DLD1 (cell line): ENCODE data around the gene TAS2R14.

Experiments
- in situ Hi-C: cut with HindIII; loops from 2 replicates; pipeline ENCODE4 v1.10.0; 2017; ENCODE audit warnings: low sequenced_read_pairs

TAS2R14 gene

GRCh38 chr12:10939163-10939562, at the start of gene TAS2R14:
Gene TAS2R14 (minus strand): TSS chr12:10939263. CDS start chr12:10939207, 56 bp downstream.
- in situ Hi-C loops = no loop called here

- in situ Hi-C loops = no loop called here
These were observed 47.7 kb upstream of the TAS2R14 start, which contains the start of gene TAS2R50 for GRCh38 chr12:10986812-10987211. Gene TAS2R50 (minus strand): TSS chr12:10986912. CDS start chr12:10986860, 52 bp downstream.

GRCh38 chr12:10982244-10982643, 43.2 kb upstream of the TAS2R14 start:
- in situ Hi-C loops = no loop called here

DNA sequence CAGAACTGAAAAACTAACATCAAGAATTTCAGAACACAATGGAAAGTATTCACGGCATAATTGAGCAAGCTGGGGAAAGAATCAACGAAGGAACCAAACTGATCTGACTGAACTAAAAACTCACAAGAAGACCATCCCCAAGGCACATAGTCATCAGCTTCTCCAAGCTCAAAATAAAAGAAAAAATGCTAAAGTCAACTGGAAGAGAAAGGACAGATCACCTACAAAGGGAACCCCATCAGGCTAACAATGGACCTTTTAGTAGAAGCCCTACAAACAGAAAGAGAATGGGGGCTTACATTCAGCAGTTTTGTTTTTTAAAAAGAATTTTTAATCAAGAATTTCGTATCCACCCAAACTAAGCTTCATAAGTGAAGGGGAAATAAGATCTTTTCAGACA, 35.9 kb upstream of the TAS2R14 start:
- in situ Hi-C loops = no loop called here

GRCh38 chr12:10968765-10969456, 29.8 kb upstream of the TAS2R14 start:
- in situ Hi-C loops = no loop called here

DNA sequence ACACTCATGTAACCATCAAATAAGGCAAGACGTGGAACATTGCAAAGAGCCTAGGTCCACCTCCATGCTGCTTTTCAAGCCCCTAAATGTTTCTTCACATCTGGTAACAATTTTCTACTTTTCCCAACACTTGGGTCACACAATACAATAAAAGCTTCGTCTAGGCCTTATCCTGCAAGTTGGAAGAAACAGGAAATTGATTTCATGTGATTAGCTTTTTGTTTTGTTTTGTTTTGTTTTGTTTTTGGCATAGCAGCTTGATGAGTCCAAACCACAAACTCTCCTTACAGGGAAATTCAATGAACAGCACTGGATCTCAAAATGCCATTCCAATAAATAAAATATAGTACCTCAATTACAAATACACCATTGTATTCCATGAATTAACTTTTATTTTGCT, 28.3 kb upstream of the TAS2R14 start:
- in situ Hi-C loops = no loop called here

DNA sequence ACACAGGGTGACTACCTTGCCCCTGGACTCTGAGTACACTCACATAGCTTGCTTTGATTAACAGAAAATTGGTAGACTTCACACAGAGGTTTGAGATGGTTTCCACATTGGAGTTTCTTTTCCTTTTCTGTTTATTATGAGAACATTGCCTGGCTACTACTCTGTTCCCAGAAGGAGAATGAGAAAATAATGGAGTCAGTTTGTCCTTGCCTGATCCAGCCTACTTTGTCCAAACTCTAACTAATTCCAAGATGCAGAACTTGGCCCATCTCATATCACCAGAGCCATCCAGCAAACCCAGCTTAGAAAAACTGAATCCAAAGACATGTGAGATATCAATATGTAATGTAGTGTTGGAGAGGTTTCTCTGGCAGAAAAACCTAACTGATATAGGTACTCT, 27.3 kb upstream of the TAS2R14 start:
- in situ Hi-C loops = no loop called here

GRCh38 chr12:10965476-10965875, 26.4 kb upstream of the TAS2R14 start:
- in situ Hi-C loops = no loop called here

DNA sequence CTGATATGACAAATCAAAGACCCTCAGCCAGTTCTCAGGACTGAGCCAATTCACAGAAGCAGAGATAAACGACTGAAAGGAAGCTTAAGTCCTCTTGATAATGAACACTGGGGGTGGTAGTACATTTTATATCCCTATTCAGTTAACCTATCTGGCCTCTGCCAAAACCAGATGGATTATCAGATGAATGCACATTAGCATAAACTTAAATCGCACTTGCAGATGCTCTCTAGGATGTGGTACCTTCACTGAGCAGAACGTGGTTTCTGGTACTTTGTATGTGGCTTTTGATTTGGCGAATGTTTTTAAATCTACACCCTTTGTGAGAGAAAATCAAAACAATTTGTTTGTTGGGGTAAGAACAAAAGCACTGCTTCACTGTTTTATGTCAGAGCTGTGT, 21.1 kb upstream of the TAS2R14 start:
- in situ Hi-C loops = no loop called here

DNA sequence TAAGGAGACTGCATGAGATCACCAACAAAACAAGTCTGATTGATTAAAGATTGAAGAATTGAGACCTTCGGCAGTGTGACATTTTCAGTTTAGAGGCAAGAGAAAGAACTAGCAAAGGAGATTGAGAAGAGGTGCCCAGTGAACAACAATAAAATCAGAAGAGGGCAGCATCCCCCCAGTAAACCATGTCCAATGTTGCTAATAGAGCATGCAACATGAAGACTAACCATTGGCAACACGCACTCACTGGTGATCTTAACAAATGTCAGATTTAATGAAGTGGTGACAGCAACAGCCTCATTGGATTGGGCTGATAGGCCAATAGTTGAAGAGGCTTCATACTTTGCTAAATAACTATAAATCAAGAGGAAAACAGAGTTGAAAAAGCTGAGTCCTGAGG, 20.7 kb upstream of the TAS2R14 start:
- in situ Hi-C loops = no loop called here

- in situ Hi-C loops = no loop called here
These were observed 18.7 kb upstream of the TAS2R14 start for GRCh38 chr12:10957741-10958140.

GRCh38 chr12:10956085-10956484, 17.0 kb upstream of the TAS2R14 start:
- in situ Hi-C loops = no loop called here

DNA sequence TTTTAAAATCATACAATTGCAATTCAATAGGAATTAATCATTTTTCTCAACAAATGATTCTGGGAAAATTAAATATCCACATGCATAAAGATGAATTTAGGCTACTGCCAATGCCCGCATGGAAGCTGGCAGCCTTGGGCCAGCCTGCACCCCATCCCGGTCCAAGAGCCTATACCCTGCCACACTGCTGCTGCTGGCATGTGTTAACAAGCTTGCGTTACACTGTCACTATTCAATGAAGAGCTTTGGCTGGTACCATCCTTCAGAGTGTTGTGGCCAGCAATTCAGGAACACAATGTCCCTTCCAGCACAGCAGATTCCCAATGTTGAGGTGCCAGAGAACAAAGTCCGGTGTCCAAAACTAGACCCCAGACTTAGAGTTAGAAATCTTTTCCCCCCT, 13.6 kb upstream of the TAS2R14 start:
- in situ Hi-C loops = no loop called here

DNA sequence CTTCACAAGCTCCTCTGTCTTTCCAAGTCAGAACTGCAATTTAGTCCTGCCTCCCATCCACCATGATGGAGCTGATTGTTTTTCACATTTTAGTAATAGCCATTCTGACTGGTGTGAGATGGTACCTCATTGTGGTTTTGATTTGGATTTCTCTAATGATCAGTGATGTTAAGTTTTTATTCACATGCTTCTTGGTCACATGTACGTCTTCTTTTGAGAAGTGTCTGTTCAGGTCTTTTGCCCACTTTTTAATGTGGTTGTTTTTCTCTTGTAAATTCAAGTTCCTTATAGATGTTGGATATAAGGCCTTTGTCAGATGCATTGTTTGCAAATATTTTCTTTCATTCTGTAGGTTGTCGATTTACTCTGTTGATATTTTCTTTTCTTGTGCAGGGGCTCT, 4.1 kb upstream of the TAS2R14 start:
- in situ Hi-C loops = no loop called here

DNA sequence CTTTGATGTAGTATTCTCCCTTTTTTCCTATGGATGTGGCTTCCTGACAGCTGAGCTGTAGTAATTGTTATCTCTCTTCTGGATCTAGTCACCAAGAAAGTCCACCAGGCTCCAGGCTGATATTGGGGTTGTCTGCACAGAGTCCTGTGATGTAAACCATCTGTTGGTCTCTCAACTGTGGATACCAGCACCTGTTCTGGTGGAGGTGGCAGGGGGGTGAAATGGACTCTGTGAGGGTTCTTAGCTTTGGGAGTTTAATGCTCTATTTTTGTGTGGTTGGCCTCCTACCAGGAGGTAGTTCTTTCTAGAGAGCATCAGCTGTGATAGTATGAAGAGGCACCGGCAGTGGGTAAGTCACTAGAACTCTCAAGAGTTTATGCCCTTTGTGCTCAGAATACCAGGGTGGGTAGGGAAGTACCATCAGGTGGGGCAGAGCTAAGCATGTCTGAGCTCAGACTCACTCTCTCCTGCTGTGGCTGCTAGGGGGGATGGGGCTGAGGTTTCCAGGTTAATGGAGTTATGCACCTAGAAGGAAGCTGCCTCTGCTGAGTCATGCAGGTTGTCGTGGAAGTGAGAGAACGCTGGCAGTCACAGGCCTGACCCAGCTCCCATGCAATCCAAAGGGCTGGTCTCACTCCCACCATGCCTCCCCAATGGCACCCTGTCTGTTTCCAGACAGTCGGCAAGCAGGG, 3.0 kb upstream of the TAS2R14 start:
- in situ Hi-C loops = no loop called here

DNA sequence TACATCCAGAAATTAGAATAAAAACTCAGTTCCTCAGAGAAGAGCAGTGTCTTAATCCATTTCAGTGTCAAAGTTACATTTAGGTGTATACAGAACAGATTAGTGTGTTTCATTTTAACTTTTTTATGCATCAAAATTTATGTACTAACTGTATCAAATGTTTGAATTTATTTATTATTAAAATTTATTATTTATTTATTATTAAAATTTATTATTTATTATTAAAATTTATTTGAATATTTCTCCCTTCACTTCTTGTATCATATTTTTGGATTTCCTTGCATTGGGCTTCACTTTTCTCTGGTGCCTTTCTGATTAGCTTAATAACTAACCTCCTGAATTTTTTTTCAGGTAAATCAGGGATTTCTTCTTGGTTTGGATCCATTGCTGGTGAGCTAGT, 2.3 kb upstream of the TAS2R14 start:
- in situ Hi-C loops = no loop called here

DNA sequence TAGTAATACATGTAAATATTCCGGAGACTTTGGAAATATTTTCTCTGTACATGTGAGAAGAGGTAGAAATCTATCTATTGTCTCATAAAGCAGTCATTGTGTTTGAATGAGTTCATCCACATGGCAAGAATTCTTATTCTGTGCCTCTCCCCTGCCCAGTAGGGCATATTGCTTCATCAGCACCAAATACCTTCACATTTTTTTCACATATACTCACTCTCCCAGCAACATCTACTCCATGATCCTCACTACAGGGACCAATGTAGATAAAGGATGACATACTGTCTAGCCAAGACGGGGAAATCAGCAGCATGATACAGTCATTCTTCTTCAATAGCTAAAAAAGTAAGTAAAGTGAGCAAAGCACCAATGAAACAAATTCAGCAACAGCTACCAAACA, 1.3 kb upstream of the TAS2R14 start:
- in situ Hi-C loops = no loop called here

GRCh38 chr12:10936506-10936905, 2.6 kb downstream of the TAS2R14 start:
- in situ Hi-C loops = no loop called here

DNA sequence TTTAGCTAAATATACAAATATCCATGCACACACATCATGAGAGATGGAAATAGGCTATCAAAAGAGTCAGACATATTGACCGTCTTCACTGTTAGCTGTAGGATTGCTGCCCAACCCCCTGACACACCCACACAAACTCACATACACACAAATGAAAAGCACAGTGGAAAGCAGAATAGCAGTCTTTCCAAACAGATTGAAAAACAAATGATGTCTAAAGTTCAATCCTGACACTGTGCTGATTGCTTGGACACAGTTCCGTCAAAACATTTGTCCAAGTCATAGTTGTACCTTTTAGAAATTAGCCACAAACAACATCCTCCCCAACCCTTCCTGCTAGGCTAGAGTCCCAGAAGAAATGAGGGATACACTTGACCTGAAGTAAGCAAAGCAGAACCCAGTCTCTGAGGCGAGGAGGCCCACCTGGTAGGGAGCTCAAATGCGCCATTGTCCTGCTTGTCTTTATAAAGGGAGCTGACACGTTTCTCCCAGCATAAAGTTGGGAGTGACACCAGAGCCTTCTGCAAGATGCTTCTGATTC, 10.2 kb downstream of the TAS2R14 start, which contains the start of gene PRH2:
Gene PRH2 (plus strand): TSS at position 491 of the 541 bp plus-strand sequence. CDS start 38 bp downstream, at position 529.
- in situ Hi-C loops = no loop called here

GRCh38 chr12:10926269-10926668, 12.8 kb downstream of the TAS2R14 start:
- in situ Hi-C loops = no loop called here

GRCh38 chr12:10919809-10920208, 19.3 kb downstream of the TAS2R14 start:
- in situ Hi-C loops = no loop called here

- in situ Hi-C loops = no loop called here
These were observed 28.7 kb downstream of the TAS2R14 start for GRCh38 chr12:10910380-10910779.
